HepG2 (cell line): ENCODE results near the gene LRRC42. TPM values are rescaled to one million over a fixed set of nuclear protein-coding genes. Genes with fewer than 3 reads are reported as not detected.

ENCODE experiments used
- AHDC1 ChIP-seq: sonication (generic); formaldehyde crosslinking; IDR thresholded peaks from 2 replicates; pipeline ENCODE4 v1.5.1; 2020; ENCODE audit warnings: mild to moderate bottlenecking, missing genetic modification reagents, borderline replicate concordance
- ASH2L ChIP-seq: fragments of 300-600, 200-600 bp; sonication (generic); IDR thresholded peaks from 2 replicates; pipeline ENCODE4 v1.7.0; 2017; ENCODE audit warnings: low read depth, mild to moderate bottlenecking, moderate library complexity, mixed read lengths, low read length; ENCODE audit not compliant: insufficient read length
- BRCA1 ChIP-seq: sonication (generic); formaldehyde crosslinking; IDR thresholded peaks from 2 replicates; pipeline ENCODE4 v1.4.0; 2020; ENCODE audit warnings: missing genetic modification reagents
- GRHL1 ChIP-seq: sonication (generic); formaldehyde crosslinking; conservative IDR thresholded peaks from 2 replicates; pipeline ENCODE4 v1.8.0; 2022; ENCODE audit warnings: missing genetic modification reagents
- HDAC2 ChIP-seq: sonication (generic); formaldehyde crosslinking; IDR thresholded peaks from 2 replicates; pipeline ENCODE4 v1.4.0; 2020; ENCODE audit warnings: missing genetic modification reagents
- SP5 ChIP-seq: IDR thresholded peaks from 2 replicates; pipeline ENCODE4 v1.6.1; 2016; ENCODE audit warnings: low read depth, borderline replicate concordance
- ZNF460 ChIP-seq: sonication (generic); formaldehyde crosslinking; IDR thresholded peaks from 2 replicates; pipeline ENCODE4 v1.5.1; 2020; ENCODE audit warnings: missing genetic modification reagents, mild to moderate bottlenecking, borderline replicate concordance
- ZNF747 ChIP-seq: sonication (generic); formaldehyde crosslinking; IDR thresholded peaks from 2 replicates; pipeline ENCODE4 v1.8.1; 2023; ENCODE audit warnings: missing genetic modification reagents, mild to moderate bottlenecking, borderline replicate concordance
- ZSCAN21 ChIP-seq: sonication (generic); formaldehyde crosslinking; IDR thresholded peaks from 2 replicates; pipeline ENCODE4 v1.8.0; 2022; ENCODE audit warnings: mild to moderate bottlenecking, missing genetic modification reagents, moderate library complexity, borderline replicate concordance
- polyA plus RNA-seq, 8 experiments: library from polyadenylated mRNA; depleted of rRNA in 3 of 8; stranded (reverse) in 7 of 8; unstranded in 1 of 8; fragments of >200 nt; fragmentation: Illumina TruSeq in 4 of 8; extraction: Trizol in 4 of 8; gene quantifications; 2 replicates each; pipeline versions ENCODE4 v1.2.1 to v1.2.3, GENCODE V29; 2011 to 2016; ENCODE audit warnings: low read depth in 4 of 8, missing spikeins in 1 of 8, mixed read lengths in 1 of 8; ENCODE audit not compliant: insufficient read depth in 1 of 8
- total RNA-seq, 5 experiments: library from RNA; depleted of rRNA; stranded (reverse); fragments of >200 nt; fragmentation: Illumina TruSeq; extraction: Trizol; gene quantifications; 2 replicates each; pipeline ENCODE4 v1.2.3, GENCODE V29; 2016; ENCODE audit warnings: low read depth in 1 of 5
- TF ChIP-seq, protein P1 (sequence below): sonication (generic); formaldehyde crosslinking; IDR thresholded peaks from 2 replicates; pipeline ENCODE4 v1.9.0; 2021; ENCODE audit warnings: mild to moderate bottlenecking, missing genetic modification reagents
- TF ChIP-seq, protein P2 (sequence below): sonication (generic); formaldehyde crosslinking; IDR thresholded peaks from 2 replicates; pipeline ENCODE4 v1.5.0; 2020; ENCODE audit warnings: mild to moderate bottlenecking, missing genetic modification reagents, borderline replicate concordance

Gene LRRC42
- total and polyA plus RNA-seq, 2 of the 13 experiments (the other 11 are each of a cell fraction or from before 2014, with no cell fraction given) = 30.6 to 43.6 TPM

GRCh38 chr1:53945433-53946251, 508 bp upstream of the LRRC42 start, which contains the start of gene IFT25 (continued):
- TF ChIP-seq AHDC1 (CRISPR knock-in tag) (no peak), SP5 (CRISPR knock-in tag) (peak; percentile 73; the same call in 1 of the 2 replicates), ASH2L (peak; percentile 67), ZNF460 (CRISPR knock-in tag) (no peak), ZNF747 (CRISPR knock-in tag) (no peak), ZSCAN21 (CRISPR knock-in tag) (0 out of 2 replicates have a peak, but pooled peaks have one; percentile 51), BRCA1 (no peak), HDAC2 (CRISPR knock-in tag) (peak; percentile 48), GRHL1 (no peak)
- TF ChIP-seq, protein P1, sequence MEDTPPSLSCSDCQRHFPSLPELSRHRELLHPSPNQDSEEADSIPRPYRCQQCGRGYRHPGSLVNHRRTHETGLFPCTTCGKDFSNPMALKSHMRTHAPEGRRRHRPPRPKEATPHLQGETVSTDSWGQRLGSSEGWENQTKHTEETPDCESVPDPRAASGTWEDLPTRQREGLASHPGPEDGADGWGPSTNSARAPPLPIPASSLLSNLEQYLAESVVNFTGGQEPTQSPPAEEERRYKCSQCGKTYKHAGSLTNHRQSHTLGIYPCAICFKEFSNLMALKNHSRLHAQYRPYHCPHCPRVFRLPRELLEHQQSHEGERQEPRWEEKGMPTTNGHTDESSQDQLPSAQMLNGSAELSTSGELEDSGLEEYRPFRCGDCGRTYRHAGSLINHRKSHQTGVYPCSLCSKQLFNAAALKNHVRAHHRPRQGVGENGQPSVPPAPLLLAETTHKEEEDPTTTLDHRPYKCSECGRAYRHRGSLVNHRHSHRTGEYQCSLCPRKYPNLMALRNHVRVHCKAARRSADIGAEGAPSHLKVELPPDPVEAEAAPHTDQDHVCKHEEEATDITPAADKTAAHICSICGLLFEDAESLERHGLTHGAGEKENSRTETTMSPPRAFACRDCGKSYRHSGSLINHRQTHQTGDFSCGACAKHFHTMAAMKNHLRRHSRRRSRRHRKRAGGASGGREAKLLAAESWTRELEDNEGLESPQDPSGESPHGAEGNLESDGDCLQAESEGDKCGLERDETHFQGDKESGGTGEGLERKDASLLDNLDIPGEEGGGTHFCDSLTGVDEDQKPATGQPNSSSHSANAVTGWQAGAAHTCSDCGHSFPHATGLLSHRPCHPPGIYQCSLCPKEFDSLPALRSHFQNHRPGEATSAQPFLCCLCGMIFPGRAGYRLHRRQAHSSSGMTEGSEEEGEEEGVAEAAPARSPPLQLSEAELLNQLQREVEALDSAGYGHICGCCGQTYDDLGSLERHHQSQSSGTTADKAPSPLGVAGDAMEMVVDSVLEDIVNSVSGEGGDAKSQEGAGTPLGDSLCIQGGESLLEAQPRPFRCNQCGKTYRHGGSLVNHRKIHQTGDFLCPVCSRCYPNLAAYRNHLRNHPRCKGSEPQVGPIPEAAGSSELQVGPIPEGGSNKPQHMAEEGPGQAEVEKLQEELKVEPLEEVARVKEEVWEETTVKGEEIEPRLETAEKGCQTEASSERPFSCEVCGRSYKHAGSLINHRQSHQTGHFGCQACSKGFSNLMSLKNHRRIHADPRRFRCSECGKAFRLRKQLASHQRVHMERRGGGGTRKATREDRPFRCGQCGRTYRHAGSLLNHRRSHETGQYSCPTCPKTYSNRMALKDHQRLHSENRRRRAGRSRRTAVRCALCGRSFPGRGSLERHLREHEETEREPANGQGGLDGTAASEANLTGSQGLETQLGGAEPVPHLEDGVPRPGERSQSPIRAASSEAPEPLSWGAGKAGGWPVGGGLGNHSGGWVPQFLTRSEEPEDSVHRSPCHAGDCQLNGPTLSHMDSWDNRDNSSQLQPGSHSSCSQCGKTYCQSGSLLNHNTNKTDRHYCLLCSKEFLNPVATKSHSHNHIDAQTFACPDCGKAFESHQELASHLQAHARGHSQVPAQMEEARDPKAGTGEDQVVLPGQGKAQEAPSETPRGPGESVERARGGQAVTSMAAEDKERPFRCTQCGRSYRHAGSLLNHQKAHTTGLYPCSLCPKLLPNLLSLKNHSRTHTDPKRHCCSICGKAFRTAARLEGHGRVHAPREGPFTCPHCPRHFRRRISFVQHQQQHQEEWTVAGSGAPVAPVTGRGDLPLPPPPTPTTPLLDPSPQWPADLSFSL (CRISPR knock-in tag) = no peak
- TF ChIP-seq, protein P2, sequence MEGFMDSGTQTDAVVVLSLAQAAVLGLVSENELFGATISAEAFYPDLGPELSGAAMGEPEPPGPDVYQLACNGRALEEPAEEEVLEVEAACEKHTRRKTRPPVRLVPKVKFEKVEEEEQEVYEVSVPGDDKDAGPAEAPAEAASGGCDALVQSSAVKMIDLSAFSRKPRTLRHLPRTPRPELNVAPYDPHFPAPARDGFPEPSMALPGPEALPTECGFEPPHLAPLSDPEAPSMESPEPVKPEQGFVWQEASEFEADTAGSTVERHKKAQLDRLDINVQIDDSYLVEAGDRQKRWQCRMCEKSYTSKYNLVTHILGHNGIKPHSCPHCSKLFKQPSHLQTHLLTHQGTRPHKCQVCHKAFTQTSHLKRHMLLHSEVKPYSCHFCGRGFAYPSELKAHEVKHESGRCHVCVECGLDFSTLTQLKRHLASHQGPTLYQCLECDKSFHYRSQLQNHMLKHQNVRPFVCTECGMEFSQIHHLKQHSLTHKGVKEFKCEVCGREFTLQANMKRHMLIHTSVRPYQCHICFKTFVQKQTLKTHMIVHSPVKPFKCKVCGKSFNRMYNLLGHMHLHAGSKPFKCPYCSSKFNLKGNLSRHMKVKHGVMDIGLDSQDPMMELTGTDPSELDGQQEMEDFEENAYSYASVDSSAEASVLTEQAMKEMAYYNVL (CRISPR knock-in tag) = peak; percentile 69; the same call in 1 of the 2 replicates
